ENCODE data around the gene ELL2. TPM values are rescaled to one million over a fixed set of nuclear protein-coding genes. Genes with fewer than 3 reads are reported as not detected.

ELL2 gene
- total RNA-seq, 1 donor, result 91.1 TPM

GRCh38 chr5:95836544-95836943 is 125.1 kb downstream of the ELL2 start:
- no peak overlapping the region for H3K4me3 ChIP-seq (ENCODE audit: low read length)
- H3K27me3 ChIP-seq (ENCODE audit: insufficient read depth, low read length), result no peaks in the 10 kb centered on the region
- peaks cover 77% of the 10 kb centered on the region for H3K4me1 ChIP-seq (ENCODE audit: insufficient read depth, low read length)
- H3K9me3 ChIP-seq (ENCODE audit: low read depth, low read length), result no peaks in the 10 kb centered on the region

DNA sequence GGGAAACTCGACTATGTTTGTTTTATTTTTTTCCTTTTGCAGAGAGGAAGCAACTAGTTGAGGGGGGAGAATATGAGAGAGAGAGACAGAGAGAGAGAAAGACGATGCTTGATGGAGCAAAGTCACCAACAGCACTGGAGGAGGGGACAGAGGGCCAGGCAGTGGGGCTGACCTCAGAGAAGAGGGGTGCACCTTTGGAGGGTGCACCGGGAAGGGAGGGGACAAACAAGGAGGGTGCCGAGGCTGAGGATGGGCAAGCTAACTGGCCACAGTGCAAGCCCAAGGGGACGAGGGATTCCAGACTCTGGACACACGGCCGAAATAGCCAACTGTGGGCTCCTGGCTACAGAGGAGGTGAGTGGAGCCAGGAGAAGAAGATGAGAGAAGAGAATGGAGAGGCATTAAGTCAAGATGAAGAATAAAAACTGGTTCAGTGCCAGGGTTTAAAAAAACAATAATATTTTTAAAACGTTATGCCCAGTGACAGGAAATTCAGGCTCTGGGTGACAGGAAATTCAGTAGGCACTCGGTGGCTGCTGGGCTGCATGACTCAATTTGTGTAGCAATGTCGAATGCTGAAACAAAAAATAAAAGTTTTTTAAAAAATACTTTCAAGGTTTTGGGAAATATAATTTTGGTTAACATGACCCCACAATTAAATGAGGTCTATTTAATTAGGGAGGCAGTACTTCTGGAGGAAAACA is 125.8 kb downstream of the ELL2 start:
- no peaks in the 10 kb centered on the region for H3K27me3 ChIP-seq (ENCODE audit: insufficient read depth, low read length)
- no peaks in the 10 kb centered on the region for H3K9me3 ChIP-seq (ENCODE audit: low read depth, low read length)
- H3K4me3 ChIP-seq (ENCODE audit: low read length), result peak overlapping the region; percentile 66
- H3K4me1 ChIP-seq (ENCODE audit: insufficient read depth, low read length), result peaks cover 70% of the 10 kb centered on the region

Other genes starting within 250 kb of the ELL2 start
- 23.3 TPM for gene RHOBTB3, start 230.5 kb downstream of the ELL2 start, total RNA-seq
- gene GLRX, start 139.1 kb downstream of the ELL2 start, total RNA-seq, result 28.8 TPM